Fibroblast of skin of abdomen (primary cell): ENCODE measurements around the gene VSX2. TPM values are rescaled to one million over a fixed set of nuclear protein-coding genes. Genes with fewer than 3 reads are reported as not detected.

Experiments used
- DNase-seq: peaks from one replicate; pipeline ENCODE4 v3.0.0-alpha.2; 2013
- polyA plus RNA-seq, 2 experiments: library from polyadenylated mRNA; unstranded; fragments of 120-200 nt; gene quantifications; one replicate each; pipeline ENCODE4 v1.2.1, GENCODE V29; 2013; ENCODE audit not compliant: insufficient read length in 2 of 2

Gene VSX2
- polyA plus RNA-seq (2013, experiment 1 of 2; ENCODE audit: insufficient read length) = not detected
- polyA plus RNA-seq (2013, experiment 2 of 2; ENCODE audit: insufficient read length) = not detected

- DNase-seq = no peak
Observed at GRCh38 chr14:74238974-74239847, at the start of gene VSX2. Gene VSX2, plus strand, starts transcription at chr14:74239449. Its CDS starts 113 bp downstream, at chr14:74239562.

- DNase-seq = peak; percentile 24
Observed at GRCh38 chr14:74190927-74191575, 48.2 kb upstream of the VSX2 start.

- DNase-seq = no peak
Observed at GRCh38 chr14:74194506-74195274, 44.6 kb upstream of the VSX2 start.

- DNase-seq = no peak
Observed at GRCh38 chr14:74195623-74196022, 43.6 kb upstream of the VSX2 start.

GRCh38 chr14:74198441-74199234 is 40.6 kb upstream of the VSX2 start:
- DNase-seq = no peak

GRCh38 chr14:74202113-74202512 is 37.1 kb upstream of the VSX2 start:
- no peak for DNase-seq

- DNase-seq = no peak
Observed at GRCh38 chr14:74203639-74204038, 35.6 kb upstream of the VSX2 start.

GRCh38 chr14:74204491-74204890 is 34.8 kb upstream of the VSX2 start:
- no peak for DNase-seq

- DNase-seq = no peak
Observed at GRCh38 chr14:74205882-74206281, 33.4 kb upstream of the VSX2 start.

GRCh38 chr14:74207943-74208342 is 31.3 kb upstream of the VSX2 start:
- DNase-seq = no peak

GRCh38 chr14:74208642-74209041 is 30.6 kb upstream of the VSX2 start:
- DNase-seq = no peak

GRCh38 chr14:74211945-74212580 is 27.2 kb upstream of the VSX2 start:
- DNase-seq = no peak

- no peak for DNase-seq
Observed at GRCh38 chr14:74213907-74214803, 25.1 kb upstream of the VSX2 start.

GRCh38 chr14:74216671-74217070 is 22.6 kb upstream of the VSX2 start:
- no peak for DNase-seq

GRCh38 chr14:74217672-74218448 is 21.4 kb upstream of the VSX2 start:
- DNase-seq = peak; percentile 43

- no peak for DNase-seq
Observed at GRCh38 chr14:74218462-74218861, 20.8 kb upstream of the VSX2 start.

- DNase-seq = no peak
Observed at GRCh38 chr14:74219277-74220205, 19.7 kb upstream of the VSX2 start.

GRCh38 chr14:74220991-74221390 is 18.3 kb upstream of the VSX2 start:
- DNase-seq = no peak

GRCh38 chr14:74221741-74222140 is 17.5 kb upstream of the VSX2 start:
- DNase-seq = no peak
